Activated gamma-delta T cell (primary cell): ENCODE data around the gene ADCY4.

Experiments used
- DNase-seq: peaks from one replicate; lab custom pipeline; 2025; lab: John Stamatoyannopoulos, UW

The ADCY4 gene

GRCh38 chr14:24297190-24297964 is 37.5 kb downstream of the ADCY4 start:
- no peak for DNase-seq

DNA sequence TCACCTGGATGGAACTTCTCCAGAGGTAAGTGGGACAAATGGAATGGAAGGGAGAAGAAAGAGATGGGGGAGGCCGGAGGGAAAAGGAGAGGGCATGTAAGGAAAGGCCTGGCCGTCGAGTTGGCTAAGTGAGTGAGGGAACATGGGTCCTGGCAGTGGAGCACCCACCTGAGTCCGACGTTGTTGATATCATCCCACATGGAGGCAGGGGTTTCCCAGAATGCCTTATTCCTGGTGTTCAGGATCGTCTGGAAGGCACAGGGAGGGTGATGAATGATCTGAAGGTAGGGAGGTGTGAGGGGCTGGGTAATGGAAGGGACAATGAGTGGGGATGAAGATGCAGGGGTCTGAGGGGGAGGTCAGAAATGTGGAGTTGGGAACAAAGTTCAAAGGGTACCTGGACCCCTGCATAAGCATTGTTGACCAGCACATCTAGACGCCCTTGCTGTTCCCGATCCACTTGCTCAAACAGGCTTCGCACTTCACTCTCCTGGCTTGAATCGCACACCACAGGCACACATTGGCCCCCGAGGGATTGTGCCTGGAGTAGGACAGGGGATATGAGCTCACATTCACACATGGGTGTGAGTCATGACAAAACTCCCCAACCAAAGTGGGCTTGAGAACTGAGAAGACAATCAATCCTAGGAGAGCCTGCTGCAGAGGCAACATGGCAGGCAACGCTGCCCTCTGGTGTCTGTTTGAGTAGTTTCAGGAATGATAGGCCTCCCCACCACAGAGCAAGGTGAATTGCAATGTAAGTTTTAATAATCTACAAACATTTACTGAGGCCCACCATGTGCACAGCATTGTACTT is 38.3 kb downstream of the ADCY4 start:
- no peak for DNase-seq

DNA sequence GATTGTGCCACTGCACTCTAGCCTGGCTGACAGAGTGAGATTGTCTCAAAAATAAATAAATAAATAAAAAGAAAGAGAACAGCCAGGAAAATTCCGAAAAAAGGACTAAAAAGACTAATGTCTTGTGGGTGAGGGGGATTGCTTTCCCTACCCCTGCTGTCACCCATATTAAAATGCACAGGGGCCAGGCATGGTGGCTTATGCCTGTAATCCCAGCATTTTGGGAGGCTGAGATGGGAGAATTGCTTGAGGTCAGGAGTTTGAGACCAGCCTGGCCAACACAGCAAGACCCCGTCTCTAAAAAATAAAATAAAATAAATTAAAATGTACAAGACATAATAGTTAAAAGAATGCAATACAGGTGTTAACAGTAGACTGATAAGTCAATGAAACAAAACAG is 41.3 kb downstream of the ADCY4 start:
- DNase-seq = no peak

- no peak for DNase-seq
Observed at GRCh38 chr14:24292118-24292807, 42.6 kb downstream of the ADCY4 start.

DNA sequence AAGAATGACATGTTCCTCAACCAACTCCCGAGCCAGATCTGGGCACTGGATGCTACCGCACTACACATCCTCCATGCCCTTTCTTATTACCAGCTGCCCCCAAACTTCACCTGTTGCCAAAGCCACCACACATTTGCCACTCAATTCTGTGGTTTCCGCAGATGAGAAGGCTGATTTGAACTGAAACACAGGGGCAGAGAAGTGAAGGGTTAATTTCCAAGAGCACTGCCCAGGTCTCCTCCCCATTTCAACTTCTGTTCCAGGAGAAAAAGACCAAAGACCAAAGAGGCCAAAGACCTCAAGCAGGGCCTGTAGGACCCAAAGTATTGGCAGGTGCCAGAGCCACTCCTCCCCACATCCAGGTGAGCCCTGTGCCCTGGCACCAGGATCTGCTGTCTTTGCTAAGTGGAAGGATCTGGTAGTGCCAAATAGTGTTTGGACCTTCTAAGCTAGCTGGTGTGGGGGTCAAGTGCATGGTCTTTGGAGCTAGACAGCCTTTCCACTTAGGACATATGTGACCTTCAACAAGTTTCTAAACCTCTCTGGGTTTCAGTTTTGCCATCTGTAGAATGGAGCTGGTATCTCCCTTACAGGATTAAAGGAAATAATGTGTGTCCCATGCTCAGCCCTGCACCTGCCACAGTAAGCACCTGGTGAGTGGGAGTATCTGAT is 43.3 kb downstream of the ADCY4 start:
- DNase-seq = no peak

- no peak for DNase-seq
Observed at GRCh38 chr14:24290746-24291145, 44.1 kb downstream of the ADCY4 start.

DNA sequence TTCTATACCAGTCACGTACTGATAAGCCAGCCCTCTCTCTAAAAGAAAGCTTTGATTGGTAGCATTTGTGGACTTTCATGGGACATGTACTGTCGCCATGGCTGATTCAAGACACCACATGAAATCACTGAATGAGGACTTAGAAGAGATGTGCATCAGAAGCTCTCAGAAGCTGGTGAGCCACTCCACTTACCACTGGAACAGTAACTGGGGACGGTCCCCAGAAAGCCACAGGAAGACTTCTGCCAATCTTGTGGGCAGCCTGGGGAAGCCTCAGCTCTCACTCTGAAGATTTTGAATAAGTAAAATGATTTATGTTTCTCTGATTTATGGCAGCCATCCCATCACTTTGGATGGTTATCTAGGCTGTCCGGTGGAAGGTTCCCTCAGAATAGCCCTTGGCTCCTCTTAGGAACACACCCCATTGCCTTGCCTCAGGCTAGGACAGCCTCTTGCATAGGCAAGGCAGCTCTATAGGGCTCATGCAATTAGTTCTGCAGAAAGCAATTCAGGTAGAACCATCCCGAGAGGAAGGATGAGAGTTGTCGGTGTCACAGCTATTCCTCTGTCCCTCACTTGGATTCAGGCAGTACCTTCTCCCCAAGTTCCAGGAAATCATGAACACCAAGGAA is 45.1 kb downstream of the ADCY4 start:
- no peak for DNase-seq

DNA sequence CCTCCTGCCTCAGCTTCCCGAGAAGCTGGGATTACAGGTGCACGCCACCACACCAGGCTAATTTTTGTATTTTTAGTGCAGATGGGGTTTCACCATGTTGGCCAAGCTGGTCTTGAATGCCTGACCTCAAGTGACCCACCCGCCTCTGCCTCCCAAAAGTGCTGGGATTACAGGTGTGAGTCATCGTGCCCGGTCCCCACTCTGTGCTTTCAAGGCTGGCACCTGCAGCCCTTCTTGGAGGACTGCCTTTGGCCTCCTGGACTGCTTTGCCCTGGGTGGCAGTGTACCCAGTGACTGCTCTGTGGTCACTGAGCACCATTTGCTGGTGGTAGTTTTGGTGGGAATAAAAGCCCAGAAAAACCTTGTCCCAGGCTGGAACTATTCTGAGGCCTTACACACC is 47.9 kb downstream of the ADCY4 start:
- no peak for DNase-seq

DNA sequence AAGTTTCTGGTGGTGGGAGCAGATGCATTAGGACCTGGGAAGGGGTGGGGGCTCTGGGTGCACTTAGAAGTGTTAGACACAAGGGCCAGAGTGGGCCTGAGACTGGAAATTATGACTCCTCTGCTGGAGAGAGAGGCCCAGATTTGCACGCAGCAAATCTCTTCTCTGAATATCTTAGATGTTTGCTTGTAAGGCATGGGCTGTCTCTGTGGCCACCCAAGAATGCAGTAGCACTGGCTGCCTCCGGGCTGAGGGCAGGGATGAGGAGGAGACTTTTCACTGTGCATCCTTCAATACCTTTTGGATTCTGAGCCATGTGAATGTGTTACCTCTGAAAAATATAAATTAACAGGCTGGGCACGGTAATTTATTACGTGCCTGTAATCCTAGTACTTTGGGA is 49.5 kb downstream of the ADCY4 start:
- DNase-seq = no peak

DNA sequence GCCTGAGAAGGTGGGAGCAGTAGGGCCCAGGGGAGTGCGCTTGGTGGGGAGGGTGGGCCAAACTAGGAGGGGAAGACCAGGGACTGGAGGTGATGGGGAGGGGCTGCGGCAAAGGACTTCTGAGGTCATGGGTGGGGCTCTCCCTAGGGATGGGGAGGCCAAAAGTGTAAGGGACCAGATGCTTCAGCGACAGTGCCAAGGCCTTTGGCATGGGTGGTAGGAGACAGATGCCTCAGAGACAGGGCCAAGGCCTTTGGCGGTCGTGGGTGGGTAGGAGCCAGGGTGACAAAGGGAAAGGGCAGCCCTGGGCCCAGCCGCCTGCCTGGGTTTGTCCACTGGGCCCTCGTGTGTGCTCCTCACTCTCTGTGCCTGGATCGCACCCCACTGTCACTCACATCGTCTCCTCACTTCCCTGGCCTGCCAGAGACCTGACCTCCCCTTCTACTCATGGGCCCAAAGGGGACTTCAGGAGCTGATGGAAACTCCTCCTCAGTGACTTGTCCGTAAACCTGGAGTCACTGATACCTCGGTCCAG is 50.3 kb downstream of the ADCY4 start:
- no peak for DNase-seq

GRCh38 chr14:24283796-24284460 is 50.9 kb downstream of the ADCY4 start:
- no peak for DNase-seq

DNA sequence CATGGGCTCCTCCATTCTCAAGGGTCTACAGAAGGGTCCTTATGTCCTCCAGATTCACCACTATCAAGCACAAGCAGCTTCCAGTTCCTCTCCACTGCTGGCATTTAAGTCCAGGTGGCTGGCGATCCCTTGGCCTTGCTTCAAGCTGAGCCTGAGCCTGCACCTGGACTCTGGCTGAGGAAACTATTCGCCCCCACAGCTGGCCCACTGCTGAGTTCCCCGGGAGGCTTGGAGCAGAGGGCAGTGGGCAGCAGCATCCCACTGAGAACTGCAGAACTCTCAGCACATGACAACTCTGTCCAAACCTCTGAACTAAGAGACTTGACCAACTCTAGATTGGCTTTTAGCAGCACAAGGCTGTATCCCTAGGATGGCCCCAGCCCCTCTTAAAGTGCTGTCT is 52.1 kb downstream of the ADCY4 start:
- DNase-seq = no peak

- no peak for DNase-seq
Observed at GRCh38 chr14:24281636-24282035, 53.2 kb downstream of the ADCY4 start.

DNA sequence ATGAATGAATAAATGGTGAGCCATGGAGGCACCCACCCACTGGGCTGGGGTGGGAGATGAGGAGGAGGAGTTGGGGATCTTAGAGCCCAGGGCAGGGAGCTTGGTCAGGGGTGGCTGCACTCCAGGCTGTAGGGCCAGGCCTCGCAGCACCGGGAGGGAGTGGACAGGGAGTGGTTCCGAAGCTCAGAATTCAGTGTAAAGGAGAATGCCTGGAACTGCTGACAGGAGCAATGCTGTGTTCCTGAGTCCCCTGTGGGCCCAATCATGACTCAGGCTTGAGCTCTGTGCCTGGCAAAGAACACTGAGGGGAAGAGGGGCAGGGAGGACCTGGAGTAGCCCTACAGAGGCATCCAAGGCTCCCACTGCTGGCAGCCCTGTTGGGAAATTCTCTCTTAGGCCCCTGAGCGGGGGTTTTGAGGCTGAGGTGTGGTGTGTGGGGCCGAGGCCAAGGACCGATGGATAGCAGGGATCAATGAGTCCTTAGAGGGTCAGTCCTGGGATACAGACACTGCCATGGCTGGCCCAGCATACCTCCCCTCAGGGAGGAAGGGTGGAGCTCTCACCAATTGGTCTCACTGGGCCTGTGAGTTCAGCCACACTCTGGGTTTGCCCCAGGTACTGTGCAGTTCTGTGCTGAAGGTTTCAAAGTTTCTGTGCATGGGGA is 53.9 kb downstream of the ADCY4 start:
- no peak for DNase-seq

GRCh38 chr14:24279301-24280186 is 55.3 kb downstream of the ADCY4 start:
- DNase-seq = no peak

GRCh38 chr14:24278424-24278823 is 56.4 kb downstream of the ADCY4 start:
- no peak for DNase-seq

DNA sequence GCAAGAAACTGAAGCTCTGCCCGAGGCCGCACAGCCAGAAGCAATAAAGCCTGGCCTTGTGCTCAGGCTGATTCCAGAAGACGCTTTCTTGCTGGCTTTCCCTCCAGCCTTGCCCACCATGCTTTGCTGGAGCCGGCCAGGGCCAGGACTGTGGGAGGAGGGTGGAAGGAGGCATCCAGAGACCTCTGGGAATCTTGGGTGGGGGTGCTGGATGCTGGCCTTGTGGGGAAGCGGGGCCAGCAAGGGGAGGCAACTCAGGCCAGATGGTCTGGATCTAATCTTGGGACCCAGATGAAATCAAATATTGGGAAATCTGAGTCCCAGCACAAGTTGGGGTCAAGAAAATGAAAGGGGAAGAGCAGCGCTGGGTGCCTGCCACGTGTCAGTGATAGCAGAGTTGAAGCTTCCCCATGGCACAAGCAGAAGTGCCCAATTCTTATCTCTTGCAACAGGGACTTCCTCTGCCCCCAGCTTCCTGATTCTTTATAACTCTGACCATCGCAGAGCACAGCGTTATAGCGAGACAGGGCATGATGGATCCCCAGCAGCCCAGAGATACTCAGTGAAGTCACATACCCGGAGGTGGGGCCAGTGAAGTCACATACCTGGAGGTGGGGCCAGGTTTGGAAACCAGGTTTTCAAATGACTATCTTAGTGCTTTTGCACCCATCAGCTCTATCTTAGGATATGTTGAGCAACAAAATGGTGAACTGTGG is 57.1 kb downstream of the ADCY4 start:
- DNase-seq = no peak

DNA sequence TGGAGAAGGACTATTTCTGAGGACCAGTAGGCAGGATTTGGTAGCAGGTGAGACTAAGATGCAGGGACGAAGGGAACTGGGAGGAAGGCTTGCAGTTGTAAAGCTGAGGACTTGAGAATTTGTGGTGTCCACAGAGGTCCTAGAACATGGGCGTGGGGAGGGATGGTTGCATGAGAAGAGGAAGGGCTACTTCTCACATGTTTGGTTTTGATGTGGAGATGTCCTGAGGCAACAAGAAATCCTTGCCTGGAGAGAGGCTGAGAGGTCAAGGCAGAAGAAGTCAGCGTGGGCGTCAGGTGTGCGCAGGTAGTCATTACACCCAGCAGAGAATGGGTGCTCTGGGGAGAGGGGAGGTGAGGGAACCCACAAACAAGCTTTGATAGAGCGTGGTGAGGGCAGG is 57.8 kb downstream of the ADCY4 start:
- no peak for DNase-seq

DNA sequence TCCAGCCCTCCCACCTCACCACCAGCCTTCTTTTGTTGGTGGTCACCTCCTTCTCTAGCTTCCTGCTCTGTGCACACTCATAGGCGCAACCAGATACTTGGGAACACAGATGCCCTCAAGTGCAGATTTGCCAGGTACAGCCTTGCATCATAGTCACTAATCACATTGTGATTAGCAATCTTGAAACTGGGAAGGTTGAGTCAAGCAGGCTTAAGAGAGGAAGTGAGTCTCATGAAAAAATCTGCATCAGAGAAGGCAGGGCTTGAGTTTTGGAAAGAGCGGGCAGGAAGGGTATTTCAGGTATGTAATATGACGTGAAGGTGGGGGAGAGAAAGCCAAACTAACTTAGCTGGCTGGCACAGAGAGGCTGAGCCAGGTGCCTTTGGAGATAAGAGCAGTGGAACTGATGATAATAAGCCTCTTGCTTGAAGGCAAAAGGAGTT is 60.7 kb downstream of the ADCY4 start:
- DNase-seq = no peak
